Measurements from ENCODE around the gene CEL.

Gene CEL

DNA sequence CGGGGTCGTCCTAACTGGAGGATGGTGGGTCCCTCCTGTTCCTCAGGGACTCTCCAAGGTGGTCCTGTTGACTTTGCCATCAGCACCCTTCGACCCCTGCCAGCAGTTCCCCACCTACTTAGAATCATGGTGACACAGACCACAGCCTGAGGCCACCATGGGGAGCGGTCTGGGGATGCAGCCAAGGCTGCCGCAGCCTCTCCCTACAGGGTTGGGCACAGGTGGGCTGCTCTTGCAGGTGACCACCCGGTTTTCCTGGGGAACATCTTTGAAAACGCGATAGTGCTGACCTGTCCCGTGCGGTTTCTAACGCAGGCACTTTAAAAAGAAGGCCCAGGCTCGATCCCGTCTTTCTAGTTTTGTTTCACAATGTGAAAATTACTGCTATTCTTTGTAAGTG lies 12.7 kb upstream of the CEL start:
- TF ChIP-seq, protein P1, sequence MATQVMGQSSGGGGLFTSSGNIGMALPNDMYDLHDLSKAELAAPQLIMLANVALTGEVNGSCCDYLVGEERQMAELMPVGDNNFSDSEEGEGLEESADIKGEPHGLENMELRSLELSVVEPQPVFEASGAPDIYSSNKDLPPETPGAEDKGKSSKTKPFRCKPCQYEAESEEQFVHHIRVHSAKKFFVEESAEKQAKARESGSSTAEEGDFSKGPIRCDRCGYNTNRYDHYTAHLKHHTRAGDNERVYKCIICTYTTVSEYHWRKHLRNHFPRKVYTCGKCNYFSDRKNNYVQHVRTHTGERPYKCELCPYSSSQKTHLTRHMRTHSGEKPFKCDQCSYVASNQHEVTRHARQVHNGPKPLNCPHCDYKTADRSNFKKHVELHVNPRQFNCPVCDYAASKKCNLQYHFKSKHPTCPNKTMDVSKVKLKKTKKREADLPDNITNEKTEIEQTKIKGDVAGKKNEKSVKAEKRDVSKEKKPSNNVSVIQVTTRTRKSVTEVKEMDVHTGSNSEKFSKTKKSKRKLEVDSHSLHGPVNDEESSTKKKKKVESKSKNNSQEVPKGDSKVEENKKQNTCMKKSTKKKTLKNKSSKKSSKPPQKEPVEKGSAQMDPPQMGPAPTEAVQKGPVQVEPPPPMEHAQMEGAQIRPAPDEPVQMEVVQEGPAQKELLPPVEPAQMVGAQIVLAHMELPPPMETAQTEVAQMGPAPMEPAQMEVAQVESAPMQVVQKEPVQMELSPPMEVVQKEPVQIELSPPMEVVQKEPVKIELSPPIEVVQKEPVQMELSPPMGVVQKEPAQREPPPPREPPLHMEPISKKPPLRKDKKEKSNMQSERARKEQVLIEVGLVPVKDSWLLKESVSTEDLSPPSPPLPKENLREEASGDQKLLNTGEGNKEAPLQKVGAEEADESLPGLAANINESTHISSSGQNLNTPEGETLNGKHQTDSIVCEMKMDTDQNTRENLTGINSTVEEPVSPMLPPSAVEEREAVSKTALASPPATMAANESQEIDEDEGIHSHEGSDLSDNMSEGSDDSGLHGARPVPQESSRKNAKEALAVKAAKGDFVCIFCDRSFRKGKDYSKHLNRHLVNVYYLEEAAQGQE (IDR thresholded peaks at IDR 0.05; ENCODE audit: insufficient replicate concordance, low read depth) = no peak
- TF ChIP-seq SPI1 (IDR thresholded peaks at IDR 0.05; ENCODE audit: borderline replicate concordance, low read depth) = no peak
- TF ChIP-seq, protein P2, sequence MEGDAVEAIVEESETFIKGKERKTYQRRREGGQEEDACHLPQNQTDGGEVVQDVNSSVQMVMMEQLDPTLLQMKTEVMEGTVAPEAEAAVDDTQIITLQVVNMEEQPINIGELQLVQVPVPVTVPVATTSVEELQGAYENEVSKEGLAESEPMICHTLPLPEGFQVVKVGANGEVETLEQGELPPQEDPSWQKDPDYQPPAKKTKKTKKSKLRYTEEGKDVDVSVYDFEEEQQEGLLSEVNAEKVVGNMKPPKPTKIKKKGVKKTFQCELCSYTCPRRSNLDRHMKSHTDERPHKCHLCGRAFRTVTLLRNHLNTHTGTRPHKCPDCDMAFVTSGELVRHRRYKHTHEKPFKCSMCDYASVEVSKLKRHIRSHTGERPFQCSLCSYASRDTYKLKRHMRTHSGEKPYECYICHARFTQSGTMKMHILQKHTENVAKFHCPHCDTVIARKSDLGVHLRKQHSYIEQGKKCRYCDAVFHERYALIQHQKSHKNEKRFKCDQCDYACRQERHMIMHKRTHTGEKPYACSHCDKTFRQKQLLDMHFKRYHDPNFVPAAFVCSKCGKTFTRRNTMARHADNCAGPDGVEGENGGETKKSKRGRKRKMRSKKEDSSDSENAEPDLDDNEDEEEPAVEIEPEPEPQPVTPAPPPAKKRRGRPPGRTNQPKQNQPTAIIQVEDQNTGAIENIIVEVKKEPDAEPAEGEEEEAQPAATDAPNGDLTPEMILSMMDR (IDR thresholded peaks at IDR 0.05; ENCODE audit: insufficient read depth, low read length) = no peak
- no peak; the same call in none of the 2 replicates for TF ChIP-seq POLR2AphosphoS5 (IDR thresholded peaks at IDR 0.05; ENCODE audit: low read depth)
- TF ChIP-seq GABPA (IDR thresholded peaks at IDR 0.05; ENCODE audit: low read depth) = no peak

DNA sequence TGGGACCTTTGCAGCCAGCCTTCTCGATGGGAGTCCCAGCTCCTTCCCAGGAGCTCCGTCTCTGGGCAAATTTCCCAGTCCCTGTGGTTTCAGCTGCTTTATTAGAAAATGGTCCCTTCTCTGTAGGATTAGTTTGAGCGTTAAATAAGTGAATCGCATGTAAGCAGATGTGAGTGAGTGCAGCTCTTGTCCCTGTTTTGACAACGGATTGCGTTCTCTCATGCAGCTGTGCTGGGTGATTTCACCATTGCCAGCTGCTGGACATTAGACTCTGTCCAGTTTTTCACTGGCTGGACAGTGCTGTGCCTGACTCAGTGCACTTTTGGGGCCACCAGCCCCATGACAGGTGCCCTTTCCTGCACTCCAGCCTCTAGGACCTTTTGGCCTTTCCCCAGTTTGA lies 11.6 kb upstream of the CEL start:
- Histone ChIP-seq H3K4me3 (replicated peaks; ENCODE audit: insufficient read depth, low read length) (no peak overlapping the region), H3K27me3 (ENCODE audit: insufficient read depth, poor library complexity, severe bottlenecking) (no peaks in the 10 kb centered on the region), H3K27ac (replicated peaks) (no peak overlapping the region)
- DNase-seq (ENCODE audit: low read depth in 1 of 2, low spot score in 1 of 2) = no peak
- TF ChIP-seq, protein P1 (IDR thresholded peaks at IDR 0.05; ENCODE audit: insufficient replicate concordance, low read depth) = no peak
- TF ChIP-seq GABPA (IDR thresholded peaks at IDR 0.05; ENCODE audit: low read depth) (no peak), SPI1 (IDR thresholded peaks at IDR 0.05; ENCODE audit: borderline replicate concordance, low read depth) (no peak)
- TF ChIP-seq, protein P2 (IDR thresholded peaks at IDR 0.05; ENCODE audit: insufficient read depth, low read length) = no peak

More for the DNA sequence above, 12.7 kb upstream of the CEL start:
- no peak overlapping the region for H3K4me3 ChIP-seq (replicated peaks; ENCODE audit: insufficient read depth, low read length)
- H3K27me3 ChIP-seq (ENCODE audit: insufficient read depth, poor library complexity, severe bottlenecking) = no peaks in the 10 kb centered on the region
- no peak for DNase-seq (ENCODE audit: low read depth in 1 of 2, low spot score in 1 of 2)
- H3K27ac ChIP-seq (replicated peaks) = no peak overlapping the region

DNA sequence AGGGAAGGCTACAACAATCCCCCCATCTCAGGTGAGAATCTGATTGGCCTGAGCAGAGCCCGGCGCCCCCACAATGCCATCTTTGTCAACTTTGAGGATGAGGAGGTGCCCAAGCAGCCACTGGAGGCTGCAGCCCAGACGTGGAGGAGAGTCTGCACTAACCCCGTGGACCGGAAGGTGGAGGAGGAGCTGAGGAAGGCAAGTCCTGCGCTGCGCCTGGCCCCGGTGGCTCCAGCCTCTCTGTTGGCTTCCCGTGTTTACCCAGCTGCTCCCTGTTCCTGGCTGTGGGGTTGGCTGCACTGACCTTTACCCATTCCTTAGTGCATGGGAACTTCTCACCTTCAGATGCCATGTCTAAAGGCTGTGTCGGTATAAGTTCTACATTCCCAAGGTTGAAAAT lies 11.0 kb upstream of the CEL start:
- H3K4me3 ChIP-seq (replicated peaks; ENCODE audit: insufficient read depth, low read length) = no peak overlapping the region
- TF ChIP-seq, protein P1 (IDR thresholded peaks at IDR 0.05; ENCODE audit: insufficient replicate concordance, low read depth) = no peak
- TF ChIP-seq, protein P2 (IDR thresholded peaks at IDR 0.05; ENCODE audit: insufficient read depth, low read length) = no peak
- TF ChIP-seq POLR2AphosphoS5 (IDR thresholded peaks at IDR 0.05; ENCODE audit: low read depth) = no peak
- TF ChIP-seq GABPA (IDR thresholded peaks at IDR 0.05; ENCODE audit: low read depth) = no peak
- TF ChIP-seq SPI1 (IDR thresholded peaks at IDR 0.05; ENCODE audit: borderline replicate concordance, low read depth) = no peak
- no peak overlapping the region for H3K27ac ChIP-seq (replicated peaks)
- no peaks in the 10 kb centered on the region for H3K27me3 ChIP-seq (ENCODE audit: insufficient read depth, poor library complexity, severe bottlenecking)
- DNase-seq (ENCODE audit: low read depth in 1 of 2, low spot score in 1 of 2) = no peak

Data from HL-60 (cell line).